SU-DHL-6 (cell line): Measurements from ENCODE around the gene NOP16.

Source experiments
- H2AFZ ChIP-seq: fragments of 200-600 bp; sonication (generic); 2 replicates; pipeline ENCODE4 v1.6.1; 2014; ENCODE audit warnings: low read depth, mild to moderate bottlenecking, moderate library complexity, mixed read lengths, antibody characterized with exemption, low read length; ENCODE audit not compliant: severe bottlenecking
- H3F3A ChIP-seq: fragments of 200-600 bp; shearing (Covaris generic); 2 replicates; pipeline ENCODE4 v1.6.0; 2016; ENCODE audit warnings: antibody characterized with exemption, mild to moderate bottlenecking; ENCODE audit not compliant: insufficient read depth
- H3K27ac ChIP-seq: fragments of 200-600 bp; sonication (generic); 2 replicates; pipeline ENCODE4 v1.5.1; 2016; ENCODE audit warnings: low read depth, mild to moderate bottlenecking, low read length, moderate library complexity, mixed read lengths
- H3K27me3 ChIP-seq: fragments of 200-600 bp; sonication (generic), shearing (Covaris generic); 2 replicates; pipeline ENCODE4 v1.6.0; 2014; ENCODE audit warnings: mild to moderate bottlenecking, low read length
- H3K36me3 ChIP-seq: fragments of 200-600 bp; sonication (generic); 2 replicates; pipeline ENCODE4 v1.6.1; 2014; ENCODE audit warnings: mild to moderate bottlenecking, low read length, mixed read lengths
- H3K4me2 ChIP-seq: fragments of 300-600, 200-600 bp; shearing (Covaris generic), sonication (generic); 2 replicates; pipeline ENCODE4 v1.6.0; 2014; ENCODE audit warnings: low read length, low read depth, mild to moderate bottlenecking; ENCODE audit not compliant: poor library complexity, severe bottlenecking
- H3K4me3 ChIP-seq: fragments of 200-600 bp; sonication (generic); 2 replicates; pipeline ENCODE4 v1.5.1; 2014; ENCODE audit warnings: antibody characterized with exemption, low read length, mild to moderate bottlenecking, mixed read lengths; ENCODE audit not compliant: insufficient read depth, poor library complexity, severe bottlenecking
- H3K79me2 ChIP-seq: fragments of 200-600 bp; sonication (generic); 2 replicates; pipeline ENCODE4 v1.6.1; 2014; ENCODE audit warnings: mild to moderate bottlenecking, low read length, moderate library complexity; ENCODE audit not compliant: insufficient read depth
- H3K9ac ChIP-seq: fragments of 200-600 bp; sonication (generic); 2 replicates; pipeline ENCODE4 v1.7.0; 2014; ENCODE audit warnings: mild to moderate bottlenecking, low read length
- H3K9me2 ChIP-seq: fragments of 200-600 bp; sonication (generic); replicated peaks from 2 replicates; pipeline ENCODE4 v1.6.1; 2014; ENCODE audit warnings: low read length; ENCODE audit not compliant: insufficient read depth
- H3K9me3 ChIP-seq: fragments of 200-600 bp; sonication (generic); 2 replicates; pipeline ENCODE4 v1.6.1; 2014; ENCODE audit warnings: low read length, mixed read lengths; ENCODE audit not compliant: insufficient read depth
- H4K20me1 ChIP-seq: fragments of 200-600 bp; sonication (generic); 2 replicates; pipeline ENCODE4 v1.6.1; 2014; ENCODE audit warnings: low read depth, mild to moderate bottlenecking, antibody characterized with exemption, low read length, moderate library complexity, mixed read lengths
- EZH2phosphoT487 ChIP-seq: fragments of 200-600 bp; sonication (generic), shearing (Covaris generic); conservative IDR thresholded peaks from 2 replicates; pipeline ENCODE4 v1.6.1; 2018; ENCODE audit warnings: mild to moderate bottlenecking, antibody characterized with exemption, low read length, moderate library complexity, mixed read lengths
- TF ChIP-seq, protein P1 (sequence below): fragments of 200-600 bp; sonication (generic); IDR thresholded peaks from one replicate; pipeline ENCODE4 v1.5.1; 2017; ENCODE audit warnings: antibody characterized with exemption, mild to moderate bottlenecking, low read length, moderate library complexity; ENCODE audit not compliant: insufficient read depth, poor library complexity, severe bottlenecking

Gene NOP16

DNA sequence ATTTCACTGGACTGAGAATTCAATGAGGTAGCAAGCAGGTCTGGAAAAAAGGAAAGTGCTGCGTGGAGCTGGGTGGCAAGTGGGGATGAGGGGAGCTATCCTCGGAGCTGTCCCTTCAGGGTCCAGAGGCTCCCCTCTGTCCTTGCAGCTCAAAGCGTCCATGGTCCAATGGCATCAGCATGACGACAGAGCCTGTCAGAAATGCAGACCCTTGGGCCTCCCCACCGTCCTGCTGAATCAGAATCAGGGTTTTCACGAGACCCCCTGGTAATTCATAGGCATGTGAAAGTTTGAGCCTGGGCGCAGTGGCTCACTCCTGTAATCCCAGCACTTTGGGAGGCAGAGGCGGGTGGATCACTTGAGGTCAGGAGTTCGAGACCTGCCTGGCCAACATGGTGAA, 5.7 kb upstream of the NOP16 start:
- TF ChIP-seq EZH2phosphoT487 = no peak
- TF ChIP-seq, protein P1, sequence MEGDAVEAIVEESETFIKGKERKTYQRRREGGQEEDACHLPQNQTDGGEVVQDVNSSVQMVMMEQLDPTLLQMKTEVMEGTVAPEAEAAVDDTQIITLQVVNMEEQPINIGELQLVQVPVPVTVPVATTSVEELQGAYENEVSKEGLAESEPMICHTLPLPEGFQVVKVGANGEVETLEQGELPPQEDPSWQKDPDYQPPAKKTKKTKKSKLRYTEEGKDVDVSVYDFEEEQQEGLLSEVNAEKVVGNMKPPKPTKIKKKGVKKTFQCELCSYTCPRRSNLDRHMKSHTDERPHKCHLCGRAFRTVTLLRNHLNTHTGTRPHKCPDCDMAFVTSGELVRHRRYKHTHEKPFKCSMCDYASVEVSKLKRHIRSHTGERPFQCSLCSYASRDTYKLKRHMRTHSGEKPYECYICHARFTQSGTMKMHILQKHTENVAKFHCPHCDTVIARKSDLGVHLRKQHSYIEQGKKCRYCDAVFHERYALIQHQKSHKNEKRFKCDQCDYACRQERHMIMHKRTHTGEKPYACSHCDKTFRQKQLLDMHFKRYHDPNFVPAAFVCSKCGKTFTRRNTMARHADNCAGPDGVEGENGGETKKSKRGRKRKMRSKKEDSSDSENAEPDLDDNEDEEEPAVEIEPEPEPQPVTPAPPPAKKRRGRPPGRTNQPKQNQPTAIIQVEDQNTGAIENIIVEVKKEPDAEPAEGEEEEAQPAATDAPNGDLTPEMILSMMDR = no peak
- no peaks in the 10 kb centered on the region for H3F3A ChIP-seq
- no peak overlapping the region for H3K4me2 ChIP-seq
- no peaks in the 10 kb centered on the region for H3K9me2 ChIP-seq
- H3K27ac ChIP-seq = no peak overlapping the region
- no peaks in the 10 kb centered on the region for H4K20me1 ChIP-seq
- no peak overlapping the region for H3K9ac ChIP-seq
- H3K36me3 ChIP-seq = no peaks in the 10 kb centered on the region
- no peak overlapping the region for H3K4me3 ChIP-seq
- H3K79me2 ChIP-seq = peaks cover 12% of the 10 kb centered on the region; the same call in 1 of the 2 replicates
- no peaks in the 10 kb centered on the region for H3K27me3 ChIP-seq
- H2AFZ ChIP-seq = no peak overlapping the region
- H3K9me3 ChIP-seq = no peaks in the 10 kb centered on the region

DNA sequence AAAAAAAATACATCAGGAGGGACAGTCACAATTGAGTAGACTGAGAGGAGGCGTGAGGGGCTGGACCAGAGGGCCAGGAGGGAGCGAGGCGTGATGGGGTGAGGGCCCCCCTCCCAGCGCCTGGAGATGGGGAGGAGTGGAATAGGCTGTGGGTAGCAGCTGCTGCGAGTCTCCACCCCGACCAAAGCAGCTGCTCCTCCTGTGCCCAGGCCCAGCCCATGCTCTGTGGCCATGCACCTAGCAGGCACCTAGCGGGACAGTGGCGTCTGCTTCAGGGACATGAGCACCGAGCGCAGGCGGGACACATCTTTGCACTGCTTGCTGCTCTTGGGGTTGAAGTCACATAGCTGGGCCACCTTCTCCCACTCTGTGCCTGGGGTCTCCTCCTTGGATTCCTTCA, 4.1 kb upstream of the NOP16 start:
- no peaks in the 10 kb centered on the region for H3F3A ChIP-seq
- no peaks in the 10 kb centered on the region for H3K27me3 ChIP-seq
- no peak overlapping the region for H3K27ac ChIP-seq
- no peak overlapping the region for H2AFZ ChIP-seq
- no peaks in the 10 kb centered on the region; the same call in 1 of the 2 replicates for H4K20me1 ChIP-seq
- H3K4me3 ChIP-seq = no peak overlapping the region
- peaks cover 21% of the 10 kb centered on the region for H3K79me2 ChIP-seq
- no peaks in the 10 kb centered on the region for H3K36me3 ChIP-seq
- TF ChIP-seq, protein P1 = no peak
- no peak for TF ChIP-seq EZH2phosphoT487
- no peak overlapping the region for H3K4me2 ChIP-seq
- no peak overlapping the region for H3K9ac ChIP-seq
- H3K9me3 ChIP-seq = no peaks in the 10 kb centered on the region
- no peaks in the 10 kb centered on the region for H3K9me2 ChIP-seq

DNA sequence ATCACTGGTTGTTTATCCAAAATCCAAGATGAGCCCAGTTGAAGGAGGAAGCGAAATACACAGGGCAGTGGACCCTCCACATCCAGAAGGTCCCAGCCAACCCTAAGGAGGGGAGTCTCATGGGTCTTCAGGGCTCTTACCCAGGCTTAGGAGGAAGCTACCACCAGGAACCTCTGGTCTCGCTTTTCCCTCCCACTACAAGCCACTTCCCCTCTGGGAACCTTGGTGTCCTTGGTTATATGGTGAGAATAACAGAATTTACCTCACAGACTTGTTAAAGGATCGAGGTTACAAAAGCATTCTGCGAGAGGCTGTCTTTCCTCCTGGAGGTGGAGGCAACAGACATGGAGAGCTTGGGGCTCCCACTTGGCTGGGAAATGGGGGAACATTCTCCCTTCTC, 3.6 kb upstream of the NOP16 start:
- Histone ChIP-seq H3K4me2 (no peak overlapping the region), H3K27me3 (no peaks in the 10 kb centered on the region), H2AFZ (no peak overlapping the region), H3K79me2 (peaks cover 26% of the 10 kb centered on the region), H3K36me3 (no peaks in the 10 kb centered on the region), H4K20me1 (no peaks in the 10 kb centered on the region; the same call in 1 of the 2 replicates), H3K9ac (no peak overlapping the region), H3K9me2 (no peaks in the 10 kb centered on the region), H3K27ac (no peak overlapping the region), H3K9me3 (no peaks in the 10 kb centered on the region), H3F3A (no peaks in the 10 kb centered on the region), H3K4me3 (no peak overlapping the region)
- no peak for TF ChIP-seq EZH2phosphoT487
- TF ChIP-seq, protein P1 = no peak
